HG03108 (cell line): ENCODE measurements around the gene RNF151.

Experiments used
- ATAC-seq: cut with Tn5 transposase; IDR thresholded peaks from one replicate; pipeline ENCODE4 v1.9.1; 2021; ENCODE audit warnings: moderate library complexity; ENCODE audit not compliant: unreplicated experiment

Gene RNF151

GRCh38 chr16:1991135-1991551, 24.5 kb downstream of the RNF151 start:
- ATAC-seq = no peak

GRCh38 chr16:1991588-1991947, 24.9 kb downstream of the RNF151 start:
- no peak for ATAC-seq

- peak; percentile 42 for ATAC-seq
Measured at GRCh38 chr16:1991948-1992703, 25.5 kb downstream of the RNF151 start.

- ATAC-seq = no peak
Measured at GRCh38 chr16:1992704-1993317, 26.2 kb downstream of the RNF151 start.

- ATAC-seq = no peak
Measured at GRCh38 chr16:1993731-1994131, 27.1 kb downstream of the RNF151 start.

GRCh38 chr16:1997494-1998359, 31.1 kb downstream of the RNF151 start:
- ATAC-seq = no peak

- no peak for ATAC-seq
Measured at GRCh38 chr16:1998360-1998835, 31.7 kb downstream of the RNF151 start.

GRCh38 chr16:1998852-1999801, 32.5 kb downstream of the RNF151 start:
- no peak for ATAC-seq

- ATAC-seq = no peak
Measured at GRCh38 chr16:1999866-2000514, 33.3 kb downstream of the RNF151 start.

- no peak for ATAC-seq
Measured at GRCh38 chr16:2001035-2001434, 34.4 kb downstream of the RNF151 start.

- no peak for ATAC-seq
Measured at GRCh38 chr16:2001456-2002355, 35.0 kb downstream of the RNF151 start.

GRCh38 chr16:2002406-2003230, 36.0 kb downstream of the RNF151 start:
- ATAC-seq = no peak

- no peak for ATAC-seq
Measured at GRCh38 chr16:2003231-2003826, 36.7 kb downstream of the RNF151 start.

GRCh38 chr16:2003827-2004641, 37.4 kb downstream of the RNF151 start:
- peak; percentile 58 for ATAC-seq

GRCh38 chr16:2004795-2005517, 38.3 kb downstream of the RNF151 start:
- no peak for ATAC-seq

GRCh38 chr16:2005646-2006045, 39.0 kb downstream of the RNF151 start:
- ATAC-seq = no peak
